Measurements from ENCODE around the gene DOCK9. TPM values are rescaled to one million over a fixed set of nuclear protein-coding genes. Genes with fewer than 3 reads are reported as not detected.
"Not testable (repeated sequence)": the region's sequence is repeated elsewhere in the genome, so short reads cannot be mapped to it uniquely, and the experiment has no call there.

The DOCK9 gene
- total and polyA plus RNA-seq, 5 donors from 2014 or later: 4.4 to 75.0 (median 7.3) TPM

- DNase-seq (no peak), ATAC-seq (ENCODE audit: low read depth in 2 of 2) (no peak)
- Histone ChIP-seq H3K9me3 (ENCODE audit: control insufficient read depth in 2 of 2, low read length in 2 of 2) (no peaks in the 10 kb centered on the region), H3K4me3 (ENCODE audit: low read depth, low read length) (no peak overlapping the region), H3K4me1 (ENCODE audit: control insufficient read depth, insufficient read depth, low read length, poor library complexity, severe bottlenecking) (no peaks in the 10 kb centered on the region), H3K36me3 (ENCODE audit: control insufficient read depth, insufficient read depth, low read length) (no peaks in the 10 kb centered on the region), H3K27me3 (ENCODE audit: control insufficient read depth, insufficient read depth, low read length) (no peaks in the 10 kb centered on the region), H3K27ac (ENCODE audit: insufficient read depth, low read length, poor library complexity, severe bottlenecking) (no peak overlapping the region)
- no peak overlapping the region for H3K4me3 Mint-ChIP-seq
- peaks cover 0 to 4% (median 0%) of the 10 kb centered on the region in 7 donors for H3K9me3 Mint-ChIP-seq
- H3K27me3 Mint-ChIP-seq: peaks cover 13% of the 10 kb centered on the region
- H3K27ac Mint-ChIP-seq: no peak overlapping the region
- no peaks in the 10 kb centered on the region for H3K36me3 Mint-ChIP-seq
- H3K4me1 Mint-ChIP-seq: no peaks in the 10 kb centered on the region
These were observed 211.8 kb downstream of the DOCK9 start for GRCh38 chr13:98765996-98766519.

- Mint-ChIP-seq H3K4me3 (peak overlapping the region in 1 of 4 donors; percentile 65), H3K9me3 (peaks cover 0 to 8% (median 2%) of the 10 kb centered on the region in 7 donors), H3K27ac (peak overlapping the region in 1 of 3 donors; percentile 57), H3K4me1 (no peaks in the 10 kb centered on the region), H3K36me3 (peaks cover 2% of the 10 kb centered on the region), H3K27me3 (peaks cover 11% of the 10 kb centered on the region)
- H3K27ac ChIP-seq (ENCODE audit: insufficient read depth, low read length, poor library complexity, severe bottlenecking): no peak overlapping the region
- H3K4me3 ChIP-seq (ENCODE audit: low read depth, low read length): peak overlapping the region; percentile 13
- no peaks in the 10 kb centered on the region for H3K9me3 ChIP-seq (ENCODE audit: control insufficient read depth in 2 of 2, low read length in 2 of 2)
- ATAC-seq (ENCODE audit: low read depth in 2 of 2): no peak
- no peaks in the 10 kb centered on the region for H3K36me3 ChIP-seq (ENCODE audit: control insufficient read depth, insufficient read depth, low read length)
- no peaks in the 10 kb centered on the region for H3K4me1 ChIP-seq (ENCODE audit: control insufficient read depth, insufficient read depth, low read length, poor library complexity, severe bottlenecking)
- DNase-seq: no peak
- H3K27me3 ChIP-seq (ENCODE audit: control insufficient read depth, insufficient read depth, low read length): no peaks in the 10 kb centered on the region
These were observed 215.8 kb downstream of the DOCK9 start for GRCh38 chr13:98761986-98762616.

- peak overlapping the region in 1 of 4 donors; percentile 65 for H3K4me3 Mint-ChIP-seq
- H3K27ac Mint-ChIP-seq: peak overlapping the region in 1 of 3 donors; percentile 57
- H3K9me3 Mint-ChIP-seq: peaks cover 0 to 10% (median 2%) of the 10 kb centered on the region in 7 donors
- Histone ChIP-seq H3K4me1 (ENCODE audit: control insufficient read depth, insufficient read depth, low read length, poor library complexity, severe bottlenecking) (no peaks in the 10 kb centered on the region), H3K27me3 (ENCODE audit: control insufficient read depth, insufficient read depth, low read length) (no peaks in the 10 kb centered on the region), H3K27ac (ENCODE audit: insufficient read depth, low read length, poor library complexity, severe bottlenecking) (no peak overlapping the region), H3K9me3 (ENCODE audit: control insufficient read depth in 2 of 2, low read length in 2 of 2) (no peaks in the 10 kb centered on the region), H3K4me3 (ENCODE audit: low read depth, low read length) (peak overlapping the region; percentile 13), H3K36me3 (ENCODE audit: control insufficient read depth, insufficient read depth, low read length) (no peaks in the 10 kb centered on the region)
- DNase-seq (peak in 1 of 3 donors; percentile 37), ATAC-seq (ENCODE audit: low read depth in 2 of 2) (no peak)
- no peaks in the 10 kb centered on the region for H3K4me1 Mint-ChIP-seq
- peaks cover 11% of the 10 kb centered on the region for H3K27me3 Mint-ChIP-seq
- H3K36me3 Mint-ChIP-seq: peaks cover 2% of the 10 kb centered on the region
These were observed 216.5 kb downstream of the DOCK9 start for GRCh38 chr13:98761126-98761985.

- Mint-ChIP-seq H3K27me3 (peaks cover 40% of the 10 kb centered on the region), H3K4me3 (no peak overlapping the region), H3K9me3 (peaks cover 0 to 19% (median 8%) of the 10 kb centered on the region in 7 donors), H3K36me3 (peaks cover 2% of the 10 kb centered on the region), H3K4me1 (peaks cover 0 to 3% (median 0%) of the 10 kb centered on the region in 4 donors), H3K27ac (no peak overlapping the region)
- ATAC-seq (ENCODE audit: low read depth in 2 of 2) (no peak), DNase-seq (no peak)
- peaks cover 12% of the 10 kb centered on the region for H3K27me3 ChIP-seq (ENCODE audit: control insufficient read depth, insufficient read depth, low read length)
- H3K9me3 ChIP-seq (ENCODE audit: control insufficient read depth in 2 of 2, low read length in 2 of 2): peaks cover 0 to 4% of the 10 kb centered on the region in 2 experiments
- no peaks in the 10 kb centered on the region for H3K4me1 ChIP-seq (ENCODE audit: control insufficient read depth, insufficient read depth, low read length, poor library complexity, severe bottlenecking)
- no peak overlapping the region for H3K27ac ChIP-seq (ENCODE audit: insufficient read depth, low read length, poor library complexity, severe bottlenecking)
- no peaks in the 10 kb centered on the region for H3K36me3 ChIP-seq (ENCODE audit: control insufficient read depth, insufficient read depth, low read length)
- no peak overlapping the region for H3K4me3 ChIP-seq (ENCODE audit: low read depth, low read length)
These were observed 222.1 kb downstream of the DOCK9 start for GRCh38 chr13:98755729-98756128.

- H3K4me1 ChIP-seq (ENCODE audit: control insufficient read depth, insufficient read depth, low read length, poor library complexity, severe bottlenecking): no peaks in the 10 kb centered on the region
- H3K4me3 ChIP-seq (ENCODE audit: low read depth, low read length): no peak overlapping the region
- Mint-ChIP-seq H3K4me3 (no peak overlapping the region), H3K27me3 (peaks cover 46% of the 10 kb centered on the region), H3K4me1 (peaks cover 0 to 3% (median 0%) of the 10 kb centered on the region in 4 donors), H3K36me3 (no peaks in the 10 kb centered on the region), H3K9me3 (peaks cover 0 to 18% (median 7%) of the 10 kb centered on the region in 7 donors), H3K27ac (no peak overlapping the region)
- H3K9me3 ChIP-seq (ENCODE audit: control insufficient read depth in 2 of 2, low read length in 2 of 2): peaks cover 0 to 4% of the 10 kb centered on the region in 2 experiments
- H3K27ac ChIP-seq (ENCODE audit: insufficient read depth, low read length, poor library complexity, severe bottlenecking): no peak overlapping the region
- no peak for ATAC-seq (ENCODE audit: low read depth in 2 of 2)
- H3K36me3 ChIP-seq (ENCODE audit: control insufficient read depth, insufficient read depth, low read length): no peaks in the 10 kb centered on the region
- H3K27me3 ChIP-seq (ENCODE audit: control insufficient read depth, insufficient read depth, low read length): peaks cover 12% of the 10 kb centered on the region
- DNase-seq: no peak
These were observed 222.7 kb downstream of the DOCK9 start for GRCh38 chr13:98755116-98755515.

GRCh38 chr13:98754468-98754867 lies 223.4 kb downstream of the DOCK9 start:
- not testable (repeated sequence) for H3K36me3 ChIP-seq (ENCODE audit: control insufficient read depth, insufficient read depth, low read length); ATAC-seq (ENCODE audit: low read depth in 2 of 2); H3K9me3 ChIP-seq (ENCODE audit: control insufficient read depth in 2 of 2, low read length in 2 of 2); H3K4me1 Mint-ChIP-seq; H3K4me1 ChIP-seq (ENCODE audit: control insufficient read depth, insufficient read depth, low read length, poor library complexity, severe bottlenecking); H3K27ac ChIP-seq (ENCODE audit: insufficient read depth, low read length, poor library complexity, severe bottlenecking); H3K4me3 Mint-ChIP-seq; DNase-seq; H3K4me3 ChIP-seq (ENCODE audit: low read depth, low read length); H3K27ac Mint-ChIP-seq; H3K36me3 Mint-ChIP-seq
- H3K9me3 Mint-ChIP-seq: peaks cover 0 to 18% (median 7%) of the 10 kb centered on the region in 7 donors
- peaks cover 15% of the 10 kb centered on the region for H3K27me3 ChIP-seq (ENCODE audit: control insufficient read depth, insufficient read depth, low read length)
- peaks cover 52% of the 10 kb centered on the region for H3K27me3 Mint-ChIP-seq

GRCh38 chr13:98752467-98753290 lies 225.2 kb downstream of the DOCK9 start, which contains the start of gene SLC15A1:
SLC15A1 (minus strand) TSS chr13:98752672; CDS start chr13:98752598, 74 bp downstream.
- Mint-ChIP-seq H3K9me3 (peaks cover 0 to 16% (median 6%) of the 10 kb centered on the region in 7 donors), H3K36me3 (no peaks in the 10 kb centered on the region), H3K4me3 (peak within 1 kb of the TSS in 2 of 4 donors; percentile 29 to 68), H3K27me3 (peaks cover 67% of the 10 kb centered on the region), H3K27ac (no peak within 1 kb of the TSS), H3K4me1 (peaks cover 0 to 3% (median 0%) of the 10 kb centered on the region in 4 donors)
- H3K4me1 ChIP-seq (ENCODE audit: control insufficient read depth, insufficient read depth, low read length, poor library complexity, severe bottlenecking): no peaks in the 10 kb centered on the region
- no peak for ATAC-seq (ENCODE audit: low read depth in 2 of 2)
- no peak within 1 kb of the TSS for H3K27ac ChIP-seq (ENCODE audit: insufficient read depth, low read length, poor library complexity, severe bottlenecking)
- DNase-seq: no peak
- H3K9me3 ChIP-seq (ENCODE audit: control insufficient read depth in 2 of 2, low read length in 2 of 2): peaks cover 0 to 4% of the 10 kb centered on the region in 2 experiments
- peaks cover 15% of the 10 kb centered on the region for H3K27me3 ChIP-seq (ENCODE audit: control insufficient read depth, insufficient read depth, low read length)
- no peak within 1 kb of the TSS for H3K4me3 ChIP-seq (ENCODE audit: low read depth, low read length)
- H3K36me3 ChIP-seq (ENCODE audit: control insufficient read depth, insufficient read depth, low read length): no peaks in the 10 kb centered on the region
